GM04504 (cell line): ENCODE measurements around the gene SPATC1L.
"Not testable (repeated sequence)": the region's sequence is repeated elsewhere in the genome, so short reads cannot be mapped to it uniquely, and the experiment has no call there.

Experiments
- DNase-seq: peaks from one replicate; pipeline ENCODE4 v3.0.0-alpha.2; 2012; ENCODE audit warnings: low read depth

The SPATC1L gene

DNA sequence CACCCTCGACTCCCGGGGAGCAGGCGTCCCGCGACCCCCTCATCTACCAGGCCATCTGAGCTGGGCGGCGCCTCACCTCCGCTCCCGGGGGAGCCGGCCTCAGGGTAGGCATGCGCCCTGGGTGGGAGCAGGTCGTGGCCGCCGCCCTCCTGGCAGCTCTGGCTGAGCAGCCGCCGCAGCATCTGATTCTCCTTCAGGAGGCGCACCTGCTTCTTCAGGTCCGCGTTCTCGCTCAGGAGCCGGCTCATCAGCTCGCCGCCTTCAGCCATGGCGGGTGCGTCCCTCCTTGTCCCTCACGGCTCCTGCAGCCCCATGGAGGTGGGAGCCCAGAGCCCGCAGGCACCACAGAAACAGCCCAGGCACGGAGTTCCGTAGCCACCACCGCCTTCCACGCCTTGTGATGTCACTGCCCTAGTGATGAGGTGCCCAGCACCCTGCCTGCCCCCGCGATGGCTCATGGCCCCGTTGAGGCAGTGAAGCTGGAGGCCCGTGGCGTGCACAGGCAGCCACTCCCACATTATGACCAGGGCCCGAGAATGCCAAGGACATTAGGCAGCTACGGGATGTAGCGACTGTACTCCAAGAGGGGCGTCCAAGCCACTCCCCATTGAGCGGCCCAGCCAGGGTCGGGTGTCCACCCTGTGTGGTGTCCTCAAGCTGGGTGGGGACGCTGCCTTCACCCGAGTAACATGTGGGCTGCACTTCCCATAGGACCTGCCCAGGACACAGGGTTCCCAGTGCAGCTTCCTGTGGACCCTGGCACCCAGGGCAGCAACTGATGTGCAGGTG, 1.5 kb downstream of the SPATC1L start:
- no peak for DNase-seq

DNA sequence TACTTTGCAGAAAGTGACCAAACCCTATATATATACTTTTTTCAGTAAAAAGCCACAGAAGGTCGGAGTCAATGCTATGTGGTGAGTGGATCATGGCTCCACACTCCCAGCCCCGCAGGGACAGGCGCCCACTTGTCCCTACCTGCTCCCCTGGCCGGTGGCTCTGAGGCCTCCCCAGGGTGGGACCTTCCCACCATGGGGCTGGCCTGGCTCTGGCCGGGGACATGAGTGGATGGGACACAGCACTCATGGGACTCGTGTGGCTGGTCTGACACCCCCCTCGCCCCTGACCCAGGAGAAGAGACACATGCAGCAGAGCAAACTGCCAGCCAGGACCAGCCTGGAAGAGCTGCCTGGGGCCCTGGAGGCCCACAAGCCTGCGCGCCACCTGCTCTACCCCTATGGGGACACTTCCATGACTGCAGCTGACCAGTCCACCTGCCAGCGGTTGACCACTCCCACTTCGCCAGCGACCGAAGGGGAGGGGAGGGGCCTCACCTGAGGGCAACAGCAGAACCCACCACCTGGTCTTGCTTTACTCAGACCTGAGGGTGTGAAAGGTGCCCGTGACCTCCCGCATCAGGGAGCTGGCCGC, 2.2 kb downstream of the SPATC1L start:
- DNase-seq, result no peak

DNA sequence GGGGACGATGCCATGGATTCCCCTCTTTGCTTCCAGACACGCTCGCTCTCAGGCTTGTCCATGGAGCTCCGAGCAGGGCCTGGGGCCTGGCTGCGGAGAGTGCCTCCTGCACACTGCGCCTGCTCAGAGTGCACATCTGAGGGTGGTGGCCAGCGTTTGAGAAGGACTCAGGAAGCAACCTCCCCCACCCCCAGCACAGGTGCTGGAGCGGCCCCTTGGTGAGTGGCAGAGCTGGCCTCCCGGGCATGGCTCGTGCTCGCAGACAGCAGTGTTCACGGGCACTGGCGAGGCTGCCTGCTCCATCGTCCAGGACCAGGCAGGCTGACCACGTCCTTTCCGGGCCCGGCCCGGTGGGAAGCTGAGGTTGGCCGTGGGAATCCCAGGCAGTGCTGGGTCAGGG, 2.8 kb downstream of the SPATC1L start:
- no peak for DNase-seq

DNA sequence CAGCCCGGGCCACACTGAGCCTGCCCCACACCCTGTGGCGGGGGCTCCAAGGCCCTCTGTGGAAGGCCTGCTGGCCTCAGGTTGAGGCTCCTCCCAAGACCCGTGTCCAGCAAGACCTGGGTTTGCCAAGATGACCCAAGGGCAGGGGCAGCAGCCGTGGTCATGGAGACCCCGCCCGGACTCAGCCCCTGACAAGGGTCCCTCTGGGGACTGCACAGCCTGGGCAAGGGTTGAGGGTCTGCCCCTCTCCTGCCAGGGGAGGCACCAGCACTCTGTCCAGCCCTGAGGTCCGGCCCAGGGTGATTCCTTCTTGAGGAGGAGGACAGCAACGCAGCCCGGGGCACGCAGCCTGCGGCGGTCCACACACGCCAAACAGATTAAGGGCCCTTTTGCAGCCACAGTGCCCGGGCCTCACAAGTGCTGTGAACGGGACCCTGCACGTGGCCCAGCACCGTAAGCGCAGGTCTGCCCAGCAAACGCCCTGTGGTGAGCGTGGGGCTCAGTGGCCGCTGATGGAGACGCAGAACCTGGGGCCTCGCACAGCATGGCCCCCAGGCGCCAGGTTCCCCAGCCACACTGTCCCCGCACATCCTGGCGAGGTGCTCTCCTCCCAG, 3.4 kb downstream of the SPATC1L start:
- DNase-seq, result no peak

DNA sequence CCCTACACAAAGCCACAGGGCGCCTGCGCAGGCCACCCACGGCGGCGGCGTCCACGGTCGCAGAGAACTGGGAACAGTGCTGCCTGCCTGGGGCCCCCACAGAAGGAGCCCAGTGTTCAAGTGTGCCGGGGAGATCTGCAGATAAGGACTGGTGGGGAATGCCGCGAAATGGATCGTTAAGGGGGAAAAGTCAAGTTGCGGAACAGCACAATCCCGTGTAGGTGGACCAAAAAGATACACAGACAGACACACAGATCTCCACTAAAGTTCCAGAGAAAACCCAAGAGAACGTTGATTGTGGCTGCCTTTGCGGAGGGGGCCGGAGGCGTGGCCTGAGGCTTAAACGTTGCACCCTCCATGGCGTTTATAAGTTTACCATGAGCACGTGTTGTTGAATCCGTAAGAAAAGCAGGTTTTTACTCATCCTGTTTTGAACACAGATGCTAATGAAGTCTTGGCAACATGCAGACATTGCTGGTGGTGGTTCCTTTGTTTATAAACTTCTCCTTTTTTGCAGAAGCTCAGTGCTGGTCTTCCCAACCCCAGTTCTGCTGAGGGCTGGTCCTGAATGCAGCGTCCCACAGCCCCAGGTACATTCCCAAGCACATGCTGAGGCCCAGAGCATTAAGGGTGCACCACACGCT, 4.1 kb downstream of the SPATC1L start:
- DNase-seq, result no peak

DNA sequence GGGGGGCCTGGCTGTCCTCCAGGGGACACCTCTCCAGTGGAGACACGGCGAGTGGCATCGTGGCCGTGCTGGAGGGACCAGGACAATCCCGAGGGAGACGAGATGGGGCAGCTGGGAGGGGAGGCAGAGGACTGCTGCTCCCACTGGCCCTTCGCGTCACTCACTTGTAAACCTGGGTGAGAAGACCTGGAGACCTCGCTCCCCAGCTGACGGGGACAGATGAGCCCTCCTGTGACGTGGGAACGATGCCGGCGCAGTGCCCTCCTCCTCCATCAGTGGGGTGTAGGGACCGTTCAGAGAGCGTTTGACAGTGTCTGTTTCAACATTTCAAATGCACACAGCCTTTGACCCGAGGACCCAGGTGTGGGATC, 4.6 kb downstream of the SPATC1L start:
- DNase-seq, result no peak

DNA sequence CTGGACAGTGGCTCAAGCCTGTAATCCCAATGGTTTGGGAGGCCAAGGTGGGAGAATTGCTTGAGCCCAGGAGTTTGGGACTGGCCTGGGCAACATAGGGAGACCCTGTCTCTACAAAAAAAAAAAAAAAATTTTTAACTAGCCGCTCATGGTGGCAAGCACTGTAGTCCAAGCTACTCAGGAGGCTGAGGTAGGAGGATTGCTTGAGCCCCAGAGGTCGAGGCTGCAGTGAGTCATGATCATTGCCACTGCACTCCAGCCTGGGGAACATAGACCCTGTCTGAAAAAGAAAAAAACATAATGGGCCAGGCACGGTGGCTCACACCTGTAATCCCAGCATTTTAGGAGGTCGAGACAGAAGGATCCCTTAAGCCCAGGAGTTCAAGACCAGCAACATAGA, 5.3 kb downstream of the SPATC1L start:
- DNase-seq, result no peak

DNA sequence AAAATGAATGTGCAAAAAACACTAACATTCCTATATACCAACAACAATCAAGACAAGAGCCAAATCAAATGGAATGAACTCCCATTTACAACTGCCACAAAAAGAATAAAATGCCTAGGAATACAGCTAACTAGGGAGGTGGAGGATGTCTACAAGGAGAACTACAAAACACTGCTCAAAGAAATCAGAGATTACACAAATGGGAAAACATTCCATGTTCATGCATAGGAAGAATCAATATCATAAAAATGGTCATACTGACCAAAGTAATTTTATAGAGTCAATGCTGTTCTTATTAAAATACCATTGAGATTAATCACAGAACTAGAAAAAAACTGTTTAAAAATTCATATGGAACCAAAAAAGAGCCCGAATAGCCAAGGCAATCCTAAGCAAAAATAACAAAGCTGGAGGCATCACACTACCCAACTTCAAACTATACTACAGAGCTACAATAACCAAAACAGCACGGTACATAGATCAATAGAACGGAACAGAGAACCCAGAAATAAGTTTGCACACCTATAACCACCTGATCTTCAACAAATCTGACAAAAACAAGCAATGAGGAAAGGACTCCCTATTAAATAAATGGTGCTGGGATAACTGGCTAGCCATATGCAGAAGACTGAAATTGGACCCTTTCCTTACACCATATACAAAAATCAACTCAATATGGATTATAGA, 7.7 kb downstream of the SPATC1L start:
- not testable (repeated sequence) for DNase-seq

DNA sequence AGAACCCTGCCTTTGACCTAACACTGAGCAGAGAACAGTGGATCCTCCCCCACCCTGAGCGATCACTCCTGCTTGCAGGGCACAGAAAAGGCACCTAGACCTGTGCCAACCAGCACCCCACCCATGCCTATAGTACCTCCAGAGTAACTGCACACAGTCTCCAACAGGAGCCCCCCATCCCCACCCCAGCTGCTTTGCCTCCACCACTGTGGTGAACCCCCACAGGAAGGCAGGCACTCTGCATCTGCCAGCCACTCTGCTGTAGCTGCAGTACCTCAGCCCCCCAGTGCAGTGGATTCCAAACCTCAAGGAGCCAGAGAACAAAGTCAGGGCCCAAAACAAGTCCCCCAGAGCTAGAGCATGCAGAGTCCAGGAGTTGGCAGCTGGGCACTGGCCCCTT, 10.7 kb downstream of the SPATC1L start:
- no peak for DNase-seq

DNA sequence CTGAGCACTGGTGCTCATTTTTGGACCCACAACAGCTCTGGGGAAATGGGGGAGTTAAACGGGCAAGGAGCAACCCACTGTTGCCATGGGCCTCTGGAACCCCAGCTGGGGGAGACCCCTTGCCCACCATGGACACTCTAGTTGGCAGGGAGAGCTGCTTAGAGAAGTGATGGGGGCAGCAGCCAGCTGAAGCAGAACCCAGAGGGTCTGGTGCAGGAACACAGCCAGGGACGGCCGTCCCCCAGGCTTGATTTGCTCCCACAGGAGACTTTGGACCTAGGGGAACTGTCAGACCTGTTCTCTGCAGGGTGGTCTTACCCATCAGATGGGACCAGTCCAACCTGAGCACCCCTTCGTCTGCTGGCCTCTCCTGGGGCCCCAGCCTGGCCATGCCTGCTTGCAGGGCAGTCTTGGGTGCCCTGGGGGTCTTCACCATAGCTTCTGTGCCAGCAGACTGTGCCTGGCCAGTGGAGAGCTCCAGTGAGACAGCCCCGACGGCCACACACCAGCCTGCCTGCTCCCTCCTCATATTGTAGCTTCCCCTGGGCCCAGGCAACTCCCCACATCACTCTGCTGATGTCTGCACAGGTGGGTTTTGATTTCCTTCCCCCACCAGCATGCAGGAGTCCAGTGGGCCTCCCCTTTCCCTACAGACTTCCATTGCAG, 11.3 kb downstream of the SPATC1L start:
- no peak for DNase-seq

DNA sequence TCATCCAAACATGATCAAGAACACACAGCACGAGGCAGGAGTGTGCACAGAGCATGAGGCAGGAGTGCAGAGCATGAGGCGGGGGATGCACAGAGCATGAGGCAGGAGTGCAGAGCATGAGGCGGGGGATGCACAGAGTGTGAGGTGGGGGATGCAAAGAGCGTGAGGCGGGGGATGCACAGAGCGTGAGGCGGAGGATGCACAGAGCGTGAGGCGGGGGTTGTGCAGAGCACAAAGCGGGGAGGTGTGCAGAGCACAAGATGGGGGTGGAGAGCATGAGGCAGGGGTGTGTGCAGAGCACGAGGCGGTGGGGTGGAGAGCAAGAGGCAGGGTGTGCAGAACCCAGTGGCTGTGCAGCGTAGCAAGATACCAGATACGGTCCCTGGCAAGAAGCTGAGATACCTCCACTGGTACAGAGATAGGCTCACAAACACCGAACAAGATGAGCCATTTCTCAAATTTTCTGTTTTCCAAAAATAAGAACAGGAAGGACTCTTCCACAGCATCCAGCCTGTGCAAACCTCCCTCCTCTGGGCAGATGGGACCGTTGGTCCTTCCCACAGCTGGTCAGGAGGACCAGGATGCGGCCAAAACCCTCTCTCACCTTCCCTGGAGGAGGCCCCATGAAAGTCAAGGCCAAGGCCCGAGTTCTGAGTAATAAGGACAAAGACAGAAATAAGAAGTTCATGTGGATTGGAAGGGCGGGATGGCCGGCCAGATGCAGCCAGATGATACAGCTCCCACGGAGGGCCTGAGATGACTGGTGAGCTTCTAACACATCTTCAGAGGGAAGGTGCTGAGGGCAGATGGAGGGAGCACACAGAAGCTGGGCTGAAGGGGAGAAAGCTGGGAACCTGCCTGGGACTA, 12.0 kb downstream of the SPATC1L start:
- DNase-seq, result no peak

DNA sequence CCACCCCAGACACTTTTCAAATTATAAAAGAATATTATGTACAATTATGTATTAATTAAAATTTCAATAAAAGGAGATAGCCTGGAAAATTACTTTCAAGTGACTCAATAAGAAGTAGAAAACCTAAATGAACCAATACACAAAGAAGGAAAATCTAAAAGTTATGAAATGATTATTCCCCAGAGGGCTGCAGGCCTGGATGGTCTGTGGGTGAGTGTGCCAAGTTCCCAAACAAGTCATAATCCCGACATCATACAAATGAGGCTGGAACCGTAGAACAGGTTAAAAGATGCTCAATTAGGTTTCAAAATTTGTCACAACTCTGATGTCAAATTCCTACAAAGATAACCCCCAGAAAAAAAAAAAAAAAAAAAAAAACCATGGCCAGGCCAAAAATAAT, 12.7 kb downstream of the SPATC1L start:
- DNase-seq, result no peak

DNA sequence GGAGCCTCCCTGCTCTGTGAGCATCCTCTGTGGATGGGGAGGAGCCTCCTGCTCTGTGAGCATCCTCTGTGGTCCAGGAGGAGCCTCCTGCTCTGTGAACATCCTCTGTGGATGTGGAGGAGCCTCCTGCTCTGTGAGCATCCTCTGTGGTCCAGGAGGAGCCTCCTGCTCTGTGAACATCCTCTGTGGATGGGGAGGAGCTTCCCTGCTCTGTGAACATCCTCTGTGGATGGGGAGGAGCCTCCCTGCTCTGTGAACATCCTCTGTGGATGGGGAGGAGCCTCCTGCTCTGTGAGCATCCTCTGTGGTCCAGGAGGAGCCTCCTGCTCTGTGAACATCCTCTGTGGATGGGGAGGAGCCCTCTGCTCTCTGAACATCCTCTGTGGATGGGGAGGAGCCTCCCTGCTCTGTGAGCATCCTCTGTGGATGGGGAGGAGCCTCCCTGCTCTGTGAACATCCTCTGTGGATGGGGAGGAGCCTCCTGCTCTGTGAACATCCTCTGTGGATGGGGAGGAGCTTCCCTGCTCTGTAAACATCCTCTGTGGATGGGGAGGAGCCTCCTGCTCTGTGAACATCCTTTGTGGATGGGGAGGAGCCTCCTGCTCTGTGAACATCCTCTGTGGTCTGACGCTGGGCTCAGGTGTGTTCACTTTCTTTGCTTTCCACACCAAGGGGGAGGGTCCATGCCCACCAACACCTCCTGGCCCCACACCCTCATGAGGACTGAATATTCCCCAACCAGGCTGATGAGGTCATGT, 13.6 kb downstream of the SPATC1L start:
- DNase-seq, result not testable (repeated sequence)

DNA sequence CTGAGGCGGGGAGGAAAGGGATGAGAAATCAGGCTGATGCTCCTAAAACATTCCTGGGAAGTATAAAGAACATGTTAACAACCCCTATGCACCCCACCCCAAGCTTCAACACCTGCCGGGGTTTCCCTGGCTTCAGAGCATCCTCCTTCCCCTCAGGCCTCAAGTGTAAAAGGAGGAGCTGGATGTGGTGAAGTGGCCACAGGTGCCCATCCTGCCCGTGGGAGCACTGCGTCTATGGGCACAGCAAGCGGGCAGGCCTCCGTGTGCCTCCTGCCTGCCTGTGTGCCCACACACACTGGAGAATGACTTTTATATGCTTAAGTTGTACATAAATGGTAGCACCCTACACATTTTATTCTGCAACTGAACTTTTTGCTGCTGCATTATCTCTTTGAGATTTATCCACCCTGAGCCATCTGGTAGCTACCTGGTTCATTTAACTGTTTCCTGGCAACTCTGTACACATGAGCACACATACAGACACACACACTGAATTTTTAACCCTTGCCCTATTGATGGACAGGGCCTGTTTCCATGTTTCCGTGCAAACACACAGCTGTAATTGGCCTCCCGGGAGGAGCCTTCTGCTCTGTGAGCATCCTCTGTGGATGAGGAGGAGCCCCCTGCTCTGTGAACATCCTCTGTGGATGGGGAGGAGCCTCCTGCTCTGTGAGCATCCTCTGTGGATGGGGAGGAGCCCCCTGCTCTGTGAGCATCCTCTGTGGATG, 15.4 kb downstream of the SPATC1L start:
- DNase-seq, result no peak

DNA sequence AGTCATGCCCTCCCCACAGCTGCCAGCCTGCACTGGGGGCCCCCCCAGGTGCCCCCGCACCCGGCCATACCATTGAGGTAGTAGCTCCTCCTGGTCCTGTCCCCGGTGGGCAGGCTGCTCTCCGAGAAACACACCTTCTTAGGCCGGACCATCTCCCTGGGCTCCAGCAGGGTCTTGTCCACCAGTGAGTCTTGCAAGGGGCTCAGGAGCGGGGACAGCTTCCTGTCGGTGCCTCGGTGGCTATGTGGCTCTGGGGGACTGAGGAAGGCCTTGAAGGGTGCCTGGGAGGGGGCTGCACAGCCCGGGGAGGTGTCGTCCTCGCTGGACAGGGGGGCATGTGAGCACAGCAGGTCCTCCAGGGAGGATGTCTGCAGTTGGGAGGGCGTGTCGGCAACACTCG, 16.0 kb downstream of the SPATC1L start:
- no peak for DNase-seq

DNA sequence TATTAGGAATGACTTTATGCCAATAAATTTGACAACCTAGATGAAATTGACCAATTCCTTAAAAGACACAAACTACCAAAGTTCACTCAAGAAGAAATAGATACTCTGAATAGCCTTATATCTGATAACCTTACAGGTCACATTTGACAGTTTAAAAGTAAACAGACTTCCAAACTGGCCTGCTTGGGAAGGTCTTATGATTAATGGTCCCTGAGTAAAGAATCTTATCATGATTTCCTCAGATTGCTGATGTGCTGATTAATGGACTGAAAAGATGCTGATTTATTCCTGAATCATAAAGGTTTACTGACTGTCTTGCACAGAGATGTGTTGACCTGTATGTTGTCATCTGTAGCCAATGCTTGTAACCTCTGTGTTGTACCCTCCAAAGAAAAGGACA, 19.2 kb downstream of the SPATC1L start:
- no peak for DNase-seq

DNA sequence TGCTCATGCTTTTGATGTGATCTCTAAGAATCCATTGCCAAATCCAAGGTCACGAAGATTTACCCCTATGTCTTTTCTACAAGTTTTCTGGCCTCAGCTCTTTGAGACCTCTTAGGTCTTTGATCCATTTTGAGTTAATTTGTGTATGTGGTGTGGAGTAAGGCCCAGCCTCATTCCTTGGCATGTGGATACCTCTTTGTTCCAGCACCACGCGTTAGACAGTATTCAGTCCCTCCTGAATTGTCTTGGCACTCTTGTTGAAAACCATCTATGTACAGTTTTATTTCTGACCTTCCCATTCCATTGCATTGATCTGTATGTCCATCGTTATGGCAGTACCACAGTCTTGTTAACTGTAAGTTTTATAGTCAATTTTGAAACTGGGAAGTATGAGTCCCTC, 20.9 kb downstream of the SPATC1L start:
- no peak for DNase-seq

DNA sequence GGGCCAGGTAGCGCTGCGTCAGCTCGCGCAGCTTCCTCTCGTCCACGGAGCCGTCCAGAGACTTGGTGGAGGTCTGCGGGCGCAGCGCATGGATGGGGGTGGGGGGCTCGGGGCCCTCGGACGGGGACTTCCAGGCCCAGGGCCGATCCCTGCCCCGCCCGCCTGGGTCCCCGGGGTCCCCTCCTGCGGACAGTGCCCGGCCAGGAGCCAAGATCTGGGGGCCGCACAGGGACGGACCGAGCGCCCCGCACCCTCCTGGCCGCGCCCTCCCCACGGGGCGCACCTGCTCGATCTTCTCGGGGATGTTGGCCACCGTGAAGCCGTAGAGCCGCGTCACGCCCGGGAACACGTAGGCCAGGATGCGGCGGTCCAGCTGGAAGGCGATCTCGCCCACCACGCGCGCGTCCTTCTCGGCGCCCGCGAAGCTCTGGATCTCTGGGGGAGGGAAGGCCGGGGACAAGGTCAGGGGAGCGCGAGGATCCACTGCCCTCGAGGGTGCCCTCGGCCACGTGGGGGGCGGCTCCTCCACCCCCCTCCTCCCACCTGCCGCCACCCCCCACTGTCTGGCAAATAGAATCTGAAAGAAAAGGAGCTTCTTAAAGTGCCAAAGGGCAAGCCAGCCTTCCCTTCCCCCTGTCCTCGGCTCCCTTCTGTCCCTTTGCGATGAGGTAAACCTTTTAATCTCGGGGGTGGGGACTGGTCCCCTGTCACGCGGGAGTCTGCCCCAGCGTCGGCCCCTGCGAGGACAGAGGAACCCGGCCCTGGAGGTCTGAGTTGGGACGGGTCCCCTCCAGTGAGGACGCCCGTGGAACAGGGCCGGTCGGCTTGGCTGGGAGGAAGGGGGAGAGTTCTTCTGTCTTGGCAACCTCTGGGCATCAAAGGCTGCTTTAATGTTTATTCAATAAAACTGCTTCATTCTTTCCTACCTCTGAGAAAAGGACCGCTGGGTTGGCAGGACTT, 22.3 kb downstream of the SPATC1L start:
- DNase-seq, result no peak
